Kidney (tissue), 14 donors: ENCODE results near the gene LSAMP. TPM values are rescaled to one million over a fixed set of nuclear protein-coding genes. Genes with fewer than 3 reads are reported as not detected.

Source experiments
- DNase-seq, 5 donors: peaks; one replicate each; pipeline ENCODE4 v3.0.0-alpha.2; 2013 to 2020
- FAIRE-seq: peaks from 2 replicates; lab custom pipeline; 2012; peaks lifted over from hg19 to GRCh38; lab: Jason Lieb, UNC
- H3K27ac ChIP-seq, 2 donors: one replicate each; pipeline ENCODE4 v1.7.0; 2013; ENCODE audit warnings: low read depth in 2 of 2, low read length in 2 of 2, inconsistent platforms in 1 of 2
- H3K27me3 ChIP-seq: one replicate; pipeline ENCODE4 v1.7.1; 2013; ENCODE audit warnings: low read length, inconsistent platforms; ENCODE audit not compliant: control insufficient read depth, insufficient read depth
- H3K36me3 ChIP-seq, 3 donors: one replicate each; pipeline versions ENCODE4 v1.7.0 to v1.7.1; 2013; ENCODE audit warnings: low read length in 3 of 3, control low read depth in 1 of 3, inconsistent platforms in 1 of 3; ENCODE audit not compliant: insufficient read depth in 3 of 3, control insufficient read depth in 2 of 3
- H3K4me1 ChIP-seq, 3 donors: one replicate each; pipeline versions ENCODE4 v1.7.0 to v1.7.1; 2013; ENCODE audit warnings: low read length in 3 of 3, inconsistent platforms in 1 of 3, low read depth in 1 of 3; ENCODE audit not compliant: control insufficient read depth in 2 of 3, insufficient read depth in 2 of 3
- H3K4me3 ChIP-seq, 3 donors: one replicate each; pipeline versions ENCODE4 v1.7.0 to v1.8.1; 2013; ENCODE audit warnings: low read length in 3 of 3, control low read depth in 1 of 3, inconsistent platforms in 1 of 3
- H3K9ac ChIP-seq, 3 donors: one replicate each; pipeline versions ENCODE4 v1.7.0 to v1.7.1; 2013; ENCODE audit warnings: low read length in 3 of 3, control low read depth in 1 of 3, inconsistent platforms in 1 of 3
- H3K9me3 ChIP-seq, 3 donors: one replicate each; pipeline versions ENCODE4 v1.7.0 to v1.7.1; 2013; ENCODE audit warnings: low read length in 3 of 3, control low read depth in 1 of 3, inconsistent platforms in 1 of 3; ENCODE audit not compliant: control insufficient read depth in 2 of 3, insufficient read depth in 1 of 3
- CTCF ChIP-seq: IDR thresholded peaks from 3 replicates; pipeline ENCODE4 v1.5.1; 2012; ENCODE audit warnings: mild to moderate bottlenecking, moderate library complexity, borderline replicate concordance; ENCODE audit not compliant: insufficient read depth; ENCODE audit errors: extremely low read depth
- intact Hi-C: fragments of 100-400 bp; cut with DNase I; formaldehyde crosslinking; loops from one replicate; pipeline ENCODE4 v1.11.1; 2022
- polyA plus RNA-seq: library from polyadenylated mRNA; stranded (reverse); fragments of 350-450 nt; fragmentation: Illumina TruSeq; extraction: RNeasy Lipid Tissue Mini Kit (QIAGEN cat#74804); gene quantifications from one replicate; pipeline ENCODE4 v1.2.3, GENCODE V29; 2014; ENCODE audit warnings: low read depth, low replicate concordance; ENCODE audit not compliant: insufficient read depth
- total RNA-seq: library from RNA; stranded (reverse); fragmentation: NEBNext Ultra II Directional; extraction: Animal tissue kit (Norgen Biotek cat#: 25700); gene quantifications from one replicate; pipeline ENCODE4 v1.2.1, GENCODE V29; 2021
- donor health status: control.
- donor health status: control.
- donor health status: control.
- donor health status: control.
- donor health status: control.
- donor health status: DM: yes; HTN: yes; CAD: no.
- donor health status: Normal renal cell carcinoma (clear cell type).

The LSAMP gene
- total and polyA plus RNA-seq, 2 donors from 2014 or later = 1.4 to 3.5 TPM

- no peaks in the 10 kb centered on the region for H3K36me3 ChIP-seq
- no peak overlapping the region for H3K27ac ChIP-seq
- intact Hi-C loops = no loop called here
- H3K9ac ChIP-seq = no peak overlapping the region
- H3K4me3 ChIP-seq = no peak overlapping the region
- no peak for TF ChIP-seq CTCF
- DNase-seq (no peak), FAIRE-seq (no peak)
- no peaks in the 10 kb centered on the region for H3K27me3 ChIP-seq
- no peaks in the 10 kb centered on the region for H3K9me3 ChIP-seq
- peaks cover 0 to 5% (median 0%) of the 10 kb centered on the region in 3 donors for H3K4me1 ChIP-seq
Measured at GRCh38 chr3:115788921-115789470, 656.3 kb downstream of the LSAMP start.

- no peaks in the 10 kb centered on the region for H3K9me3 ChIP-seq
- H3K4me1 ChIP-seq = peaks cover 0 to 5% (median 0%) of the 10 kb centered on the region in 3 donors
- no peak overlapping the region for H3K4me3 ChIP-seq
- DNase-seq = no peak
- no peak for TF ChIP-seq CTCF
- intact Hi-C loops = no loop called here
- no peak for FAIRE-seq
- H3K36me3 ChIP-seq = no peaks in the 10 kb centered on the region
- H3K27ac ChIP-seq = no peak overlapping the region
- no peaks in the 10 kb centered on the region for H3K27me3 ChIP-seq
- H3K9ac ChIP-seq = no peak overlapping the region
Measured at GRCh38 chr3:115787818-115788217, 657.5 kb downstream of the LSAMP start.

- peaks cover 0 to 5% (median 0%) of the 10 kb centered on the region in 3 donors for H3K4me1 ChIP-seq
- no peaks in the 10 kb centered on the region for H3K36me3 ChIP-seq
- no peak overlapping the region for H3K9ac ChIP-seq
- no peak overlapping the region for H3K27ac ChIP-seq
- DNase-seq (no peak), FAIRE-seq (no peak)
- no peaks in the 10 kb centered on the region for H3K27me3 ChIP-seq
- H3K9me3 ChIP-seq = no peaks in the 10 kb centered on the region
- intact Hi-C loops = no loop called here
- no peak overlapping the region for H3K4me3 ChIP-seq
- TF ChIP-seq CTCF = no peak
Measured at GRCh38 chr3:115785782-115786181, 659.5 kb downstream of the LSAMP start.
